Measurements from ENCODE around the gene RYR3.

RYR3 gene

DNA sequence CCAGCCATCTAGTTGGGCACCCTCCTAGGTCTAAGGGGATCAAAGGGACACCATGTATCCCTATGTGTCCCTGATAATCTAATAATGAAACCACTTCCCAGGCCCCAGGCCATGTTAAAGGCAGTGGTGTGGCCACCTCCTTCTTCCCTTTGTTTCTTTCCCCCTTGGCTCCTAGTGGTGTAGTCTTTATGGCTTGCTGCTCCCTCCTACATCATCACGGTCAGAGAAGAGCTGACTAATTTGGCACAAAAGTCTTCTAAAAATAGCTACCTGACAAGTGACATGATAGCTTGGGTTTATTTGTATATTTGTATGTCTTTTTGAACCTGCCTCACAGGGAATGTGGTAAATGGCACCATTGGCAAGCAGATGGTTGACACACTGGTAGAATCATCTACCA lies 526.5 kb downstream of the RYR3 start:
- DNase-seq (ENCODE audit: low spot score): no peak

DNA sequence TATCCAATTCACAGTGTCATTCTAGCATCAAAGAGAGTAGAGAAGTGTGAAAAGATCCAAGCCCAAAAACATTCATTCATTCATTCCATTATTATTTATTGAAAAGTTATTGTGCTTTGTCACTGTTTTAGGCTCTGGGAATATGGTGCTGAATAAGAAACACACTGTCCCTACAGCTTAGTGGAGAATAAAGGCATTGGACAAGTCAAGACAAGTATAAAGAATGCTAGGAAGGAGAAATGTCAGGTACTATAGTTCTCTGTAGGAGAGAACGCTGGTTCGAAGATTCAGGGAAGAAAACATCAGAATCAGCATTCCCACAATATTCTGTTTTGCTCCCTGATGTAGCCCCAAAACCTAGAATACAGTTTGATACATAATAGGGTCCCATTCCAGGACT lies 528.8 kb downstream of the RYR3 start:
- no peak for DNase-seq (ENCODE audit: low spot score)

GRCh38 chr15:33840615-33841014 lies 529.8 kb downstream of the RYR3 start:
- no peak for DNase-seq (ENCODE audit: low spot score)

DNA sequence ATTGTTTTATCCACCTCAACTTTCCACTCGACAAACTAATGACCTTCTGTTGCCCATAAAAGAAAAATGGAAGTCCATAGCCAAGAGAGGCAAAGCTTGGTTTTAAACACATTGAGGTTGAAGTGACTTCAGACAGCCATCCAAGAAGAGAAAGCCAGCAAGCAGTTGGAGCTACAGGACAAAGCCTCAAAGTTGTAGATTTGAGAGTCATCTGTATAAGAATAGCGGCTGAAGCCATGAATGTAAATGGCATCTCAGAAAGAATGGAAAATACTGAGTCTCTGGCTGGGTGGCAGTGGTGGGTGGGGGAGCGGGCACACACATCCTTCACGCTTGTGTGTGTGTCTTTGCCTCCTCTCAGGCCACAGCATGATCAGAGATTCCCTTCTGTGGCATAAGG lies 533.4 kb downstream of the RYR3 start:
- no peak for DNase-seq (ENCODE audit: low spot score)

GRCh38 chr15:33844597-33844996 lies 533.8 kb downstream of the RYR3 start:
- no peak for DNase-seq (ENCODE audit: low spot score)

DNA sequence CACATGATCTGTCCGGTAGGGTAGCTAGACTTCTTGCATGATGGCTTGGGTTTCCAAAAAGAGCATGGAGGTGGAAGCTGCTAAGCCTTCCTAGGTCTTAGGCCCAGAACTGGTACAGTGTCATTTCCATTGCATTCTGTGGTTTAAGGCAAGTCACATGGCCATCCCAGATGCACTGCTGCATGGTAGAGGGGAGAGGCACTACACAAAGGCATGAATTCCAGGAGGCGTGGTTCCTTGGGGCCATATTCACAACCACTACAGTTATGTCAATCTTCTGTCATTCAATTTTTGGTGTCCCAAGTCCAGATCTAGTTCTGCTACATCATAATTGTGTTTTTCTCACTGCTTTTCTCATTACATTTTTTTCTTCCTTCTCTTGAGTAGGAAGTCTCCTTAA lies 535.4 kb downstream of the RYR3 start:
- DNase-seq (ENCODE audit: low spot score): no peak

DNA sequence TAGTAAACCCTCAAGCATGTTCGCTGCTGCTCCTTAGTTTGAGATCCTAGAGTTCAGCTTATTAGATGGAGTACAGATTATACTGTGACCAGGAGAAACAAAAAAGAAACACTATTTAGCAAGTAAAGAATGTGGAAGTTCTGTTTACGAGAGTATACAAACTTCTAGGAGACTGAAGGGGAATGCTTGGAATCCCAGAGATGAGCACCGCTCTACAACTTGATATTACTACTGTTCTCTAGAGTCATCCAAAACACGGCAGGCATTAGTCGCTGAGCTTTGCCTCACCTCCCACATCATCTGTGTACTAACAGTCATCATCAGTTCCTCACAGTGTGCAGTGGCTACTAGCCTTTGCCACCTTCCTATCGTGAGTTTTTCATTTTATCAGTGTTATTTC lies 536.1 kb downstream of the RYR3 start:
- no peak for DNase-seq (ENCODE audit: low spot score)

GRCh38 chr15:33848011-33848410 lies 537.2 kb downstream of the RYR3 start:
- no peak for DNase-seq (ENCODE audit: low spot score)

DNA sequence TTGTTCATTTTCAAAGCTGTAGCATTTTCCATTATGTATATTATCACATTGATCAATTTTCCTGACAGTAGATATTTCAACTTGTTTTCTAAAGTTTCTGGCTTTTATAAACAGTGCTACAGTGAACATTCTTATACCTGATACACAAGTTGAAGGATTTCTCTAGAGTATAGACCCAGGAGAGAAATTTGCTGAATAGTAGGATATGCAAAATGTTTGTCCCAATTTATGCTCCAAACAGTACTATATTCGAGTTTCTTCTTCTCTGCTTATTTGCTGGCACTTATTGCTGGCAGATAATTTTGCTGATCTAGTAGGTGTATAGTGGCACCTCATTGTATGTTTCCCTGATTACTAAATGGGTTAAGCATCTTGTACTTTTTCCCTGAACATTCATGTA lies 540.3 kb downstream of the RYR3 start:
- no peak for DNase-seq (ENCODE audit: low spot score)

- DNase-seq (ENCODE audit: low spot score): peak; percentile 28
Measured at GRCh38 chr15:33852094-33852493, 541.3 kb downstream of the RYR3 start.

GRCh38 chr15:33852570-33852969 lies 541.8 kb downstream of the RYR3 start:
- DNase-seq (ENCODE audit: low spot score): peak; percentile 59

- no peak for DNase-seq (ENCODE audit: low spot score)
Measured at GRCh38 chr15:33857726-33858125, 547.0 kb downstream of the RYR3 start.

GRCh38 chr15:33858836-33859235 lies 548.1 kb downstream of the RYR3 start:
- DNase-seq (ENCODE audit: low spot score): no peak

GRCh38 chr15:33859992-33860545 lies 549.3 kb downstream of the RYR3 start:
- DNase-seq (ENCODE audit: low spot score): no peak

DNA sequence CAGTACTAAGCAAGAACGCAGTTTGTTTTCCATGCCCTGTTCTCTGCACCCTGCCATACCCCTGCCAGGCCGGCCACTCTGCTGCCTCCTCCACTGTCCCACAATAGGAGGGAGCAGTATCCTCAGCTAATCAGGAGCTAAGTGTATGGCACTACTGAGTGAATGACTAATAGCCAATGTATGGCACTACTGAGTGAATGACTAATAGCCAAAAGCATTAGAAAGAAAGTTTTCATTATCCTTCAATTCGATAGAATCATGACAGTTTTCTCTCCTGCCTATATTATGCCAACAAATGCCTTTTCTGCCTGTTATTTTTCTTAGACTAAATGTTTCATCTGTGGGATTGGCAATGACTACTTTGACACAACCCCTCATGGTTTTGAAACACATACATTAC lies 550.0 kb downstream of the RYR3 start:
- DNase-seq (ENCODE audit: low spot score): peak; percentile 30

GRCh38 chr15:33864360-33865075 lies 553.8 kb downstream of the RYR3 start:
- no peak for DNase-seq (ENCODE audit: low spot score)

- no peak for DNase-seq (ENCODE audit: low spot score)
Measured at GRCh38 chr15:33865416-33865815, 554.6 kb downstream of the RYR3 start.

GRCh38 chr15:33866101-33866737 lies 555.5 kb downstream of the RYR3 start:
- DNase-seq (ENCODE audit: low spot score): no peak

GRCh38 chr15:33871980-33872379 lies 561.2 kb downstream of the RYR3 start:
- DNase-seq (ENCODE audit: low spot score): no peak

- peak; percentile 19 for DNase-seq (ENCODE audit: low spot score)
Measured at GRCh38 chr15:33872416-33873106, 561.8 kb downstream of the RYR3 start.

DNA sequence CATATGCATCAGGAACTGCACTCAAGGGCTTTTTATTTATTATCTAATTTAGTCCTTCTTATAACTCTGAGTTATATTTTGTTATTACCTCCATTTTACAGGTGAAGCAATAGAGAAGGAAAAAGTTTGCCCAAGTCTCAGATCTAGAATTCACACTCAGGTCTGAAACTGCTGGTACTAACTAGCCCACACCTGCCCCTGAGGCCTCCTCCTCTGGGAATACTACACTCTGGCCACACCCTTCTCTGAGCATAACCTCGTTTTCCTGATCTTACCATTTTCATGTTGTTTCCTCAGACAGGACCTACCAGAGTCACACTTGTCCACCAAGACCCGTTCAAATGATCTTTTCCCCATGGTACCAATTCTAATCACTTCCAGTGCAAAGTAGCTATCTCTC lies 563.4 kb downstream of the RYR3 start:
- DNase-seq (ENCODE audit: low spot score): no peak

GRCh38 chr15:33882921-33883320 lies 572.2 kb downstream of the RYR3 start:
- DNase-seq (ENCODE audit: low spot score): no peak

DNA sequence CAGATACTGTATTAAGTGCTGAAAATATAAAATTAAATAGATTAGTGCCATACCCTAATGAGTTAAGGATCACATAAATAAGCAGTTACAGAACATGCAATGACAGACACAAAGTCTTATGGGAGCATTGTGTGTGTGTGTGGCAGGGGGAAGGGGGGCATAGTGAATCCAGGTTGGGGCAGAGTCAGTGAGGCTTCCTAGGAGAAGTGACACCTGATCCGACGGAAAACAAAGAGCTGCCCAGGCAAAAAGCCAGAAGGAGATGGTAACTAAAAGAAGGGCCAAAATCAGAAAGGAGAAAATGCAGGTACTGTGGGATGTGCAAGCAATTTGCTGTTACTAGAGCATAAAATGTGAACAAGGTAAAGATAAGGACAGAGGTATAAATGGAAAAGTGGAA lies 577.4 kb downstream of the RYR3 start:
- no peak for DNase-seq (ENCODE audit: low spot score)

All from AG08395 (cell line).